Pulmonary artery endothelial cell (primary cell): Measurements from ENCODE around the gene ABCB11. TPM values are rescaled to one million over a fixed set of nuclear protein-coding genes. Genes with fewer than 3 reads are reported as not detected.

ENCODE experiments used
- DNase-seq: peaks from one replicate; pipeline ENCODE4 v3.0.0-alpha.2; 2011; ENCODE audit warnings: low read depth, low spot score
- total RNA-seq: library from RNA; depleted of rRNA; stranded (reverse); fragments of >200 nt; gene quantifications from 2 replicates; pipeline ENCODE4 v1.2.3, GENCODE V29; 2014

Gene ABCB11
- total RNA-seq, 1 donor from 2014 or later, result 0.26 TPM

DNA sequence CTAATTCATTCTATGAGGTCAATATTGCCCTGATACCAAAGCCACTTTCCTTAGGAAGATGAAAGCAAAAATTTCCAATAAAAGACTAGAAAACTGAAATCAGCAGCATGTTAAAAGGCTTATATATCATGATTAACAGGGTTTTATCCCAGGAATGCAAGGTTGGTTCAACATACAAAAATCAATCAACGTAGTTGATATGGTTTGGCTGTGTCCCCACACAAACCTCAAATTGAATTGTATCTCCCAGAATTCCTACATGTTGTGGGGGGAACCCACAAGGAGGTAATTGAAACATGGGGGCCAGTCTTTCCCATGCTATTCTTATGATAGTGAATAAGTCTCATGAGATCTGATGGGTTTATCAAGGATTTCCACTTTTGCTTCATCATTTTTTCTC lies 11.7 kb upstream of the ABCB11 start:
- DNase-seq, result no peak

DNA sequence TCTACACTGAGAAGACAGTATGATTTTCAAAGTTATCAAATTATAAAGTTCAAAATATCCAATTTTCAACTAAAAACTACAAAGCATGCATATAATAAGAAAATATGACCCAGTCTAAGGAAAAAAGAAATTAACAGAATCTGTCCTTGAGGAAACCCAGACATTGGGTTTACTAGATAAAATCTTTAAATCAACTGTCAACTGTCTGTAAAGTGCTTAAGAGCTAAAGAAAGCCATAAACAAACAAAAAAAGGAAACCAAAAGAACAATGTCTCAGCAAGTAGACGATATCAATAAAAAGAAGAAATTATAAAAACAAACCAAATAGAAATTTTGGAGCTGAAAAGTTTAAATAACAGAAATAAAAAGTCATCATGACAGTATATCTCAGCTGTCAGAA lies 10.5 kb upstream of the ABCB11 start:
- DNase-seq, result no peak

DNA sequence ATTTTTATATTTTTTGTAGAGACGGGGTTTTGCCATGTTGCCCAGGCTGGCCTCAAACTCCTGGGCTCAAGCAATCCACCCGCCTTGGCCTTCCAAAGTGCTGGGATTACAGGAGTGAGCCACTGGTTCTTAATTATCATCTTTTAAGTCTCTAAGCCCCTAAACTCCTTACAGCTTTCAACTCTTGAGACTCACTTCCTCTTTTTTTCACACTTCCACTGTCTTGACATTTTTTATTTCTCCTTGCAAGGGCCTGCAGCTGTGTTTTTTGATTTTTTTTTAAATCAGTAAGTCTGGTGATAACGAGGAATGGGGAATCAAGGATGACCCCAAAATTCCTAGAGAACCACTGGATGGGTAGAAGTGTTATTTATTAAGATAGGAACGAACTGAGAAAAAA lies 8.6 kb upstream of the ABCB11 start:
- no peak for DNase-seq

DNA sequence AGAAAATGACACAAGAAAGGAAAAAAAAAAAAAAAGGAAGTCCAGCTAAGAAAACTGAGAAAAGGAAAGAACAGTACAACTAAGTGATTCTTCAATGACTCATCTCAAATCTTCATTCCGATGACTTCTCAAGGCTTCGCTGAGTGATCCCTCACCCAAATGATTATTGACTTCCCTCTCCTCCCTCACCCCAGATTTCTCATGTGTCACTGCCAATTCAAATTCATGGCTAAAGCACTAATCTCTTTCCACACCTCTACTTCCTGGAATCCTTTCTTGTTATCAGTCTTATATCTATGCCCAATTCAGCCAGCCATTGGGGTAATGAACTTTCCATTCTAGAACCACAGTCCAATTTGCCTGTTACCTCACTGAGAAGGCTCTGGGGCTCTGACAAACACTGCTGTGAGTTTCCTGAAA lies 7.2 kb upstream of the ABCB11 start:
- DNase-seq, result no peak

DNA sequence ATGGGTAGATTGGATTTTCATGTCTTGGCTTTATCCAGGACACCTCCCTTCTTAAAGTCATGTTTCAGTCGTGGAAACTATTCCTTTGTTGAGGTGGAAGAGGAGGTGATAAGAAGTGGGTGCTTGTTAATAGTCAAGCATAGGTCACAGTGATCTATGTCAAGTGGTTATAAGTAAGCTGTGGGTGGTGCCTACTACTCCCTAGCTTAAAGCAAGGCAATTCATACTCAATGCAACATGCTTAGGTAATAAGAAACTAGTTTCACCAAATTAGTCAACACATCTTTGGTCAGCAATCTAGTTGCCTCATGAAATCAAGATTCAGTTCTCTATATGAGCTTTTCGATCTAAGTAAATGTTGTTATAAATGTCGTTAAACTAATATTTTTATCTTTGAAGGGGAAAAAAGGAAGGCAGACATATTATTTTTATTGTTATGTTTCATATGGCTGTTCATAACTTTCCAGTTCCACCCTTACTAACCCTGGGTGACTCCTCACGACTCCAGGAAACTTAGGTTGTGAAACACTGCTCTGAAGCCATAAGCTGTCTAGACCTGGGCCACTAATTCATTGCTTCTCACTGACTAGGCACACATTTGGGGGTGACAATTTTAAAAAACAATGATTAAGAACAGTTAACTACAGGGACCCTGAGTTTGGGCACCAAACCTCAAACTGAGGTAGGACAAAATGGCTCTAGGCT lies 5.8 kb upstream of the ABCB11 start:
- no peak for DNase-seq

DNA sequence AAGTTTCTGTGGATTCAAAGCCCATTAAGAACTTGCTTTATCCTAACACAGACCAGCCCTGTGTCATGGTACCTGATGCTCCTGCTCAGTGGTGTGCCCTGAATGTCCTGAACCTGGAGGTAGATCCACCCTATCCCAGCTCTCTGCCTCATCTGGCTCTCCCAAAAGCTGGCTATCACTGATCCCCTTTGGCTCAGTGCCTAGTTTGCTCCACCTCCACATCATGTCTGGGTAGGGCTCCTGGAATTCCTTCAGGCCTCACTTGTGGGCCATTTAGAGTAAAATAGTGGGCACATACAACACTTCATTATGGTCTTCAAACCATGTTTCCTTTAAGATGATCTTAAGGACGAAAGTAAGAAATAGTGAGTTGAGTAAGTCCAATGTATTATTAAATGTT lies 4.8 kb upstream of the ABCB11 start:
- DNase-seq, result no peak

DNA sequence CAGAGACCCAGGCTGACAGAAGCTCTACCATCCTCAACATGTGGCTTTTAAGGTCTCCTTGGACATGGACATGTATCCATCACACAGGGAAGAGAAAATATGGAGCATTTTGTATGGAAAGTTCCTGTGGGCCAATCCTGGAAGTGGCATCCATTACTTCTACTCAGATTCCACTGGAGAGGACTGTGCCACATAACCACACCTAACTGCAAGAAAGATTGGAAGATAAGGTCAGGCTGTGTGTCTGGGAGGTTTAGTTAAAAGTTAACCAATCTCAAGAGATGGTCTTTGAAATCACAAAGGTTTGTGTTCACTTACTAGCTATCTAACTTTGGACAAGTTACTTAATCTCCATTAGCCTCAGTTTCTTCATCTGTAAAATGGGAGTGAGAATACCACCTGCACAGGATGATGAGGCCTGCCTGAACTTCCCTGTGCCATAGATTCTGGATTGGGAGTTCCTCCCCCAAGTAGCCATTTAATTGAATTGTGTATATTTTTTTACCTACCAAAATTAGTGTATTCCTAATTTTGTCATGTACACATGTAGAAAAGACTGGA lies 3.9 kb upstream of the ABCB11 start:
- no peak for DNase-seq

DNA sequence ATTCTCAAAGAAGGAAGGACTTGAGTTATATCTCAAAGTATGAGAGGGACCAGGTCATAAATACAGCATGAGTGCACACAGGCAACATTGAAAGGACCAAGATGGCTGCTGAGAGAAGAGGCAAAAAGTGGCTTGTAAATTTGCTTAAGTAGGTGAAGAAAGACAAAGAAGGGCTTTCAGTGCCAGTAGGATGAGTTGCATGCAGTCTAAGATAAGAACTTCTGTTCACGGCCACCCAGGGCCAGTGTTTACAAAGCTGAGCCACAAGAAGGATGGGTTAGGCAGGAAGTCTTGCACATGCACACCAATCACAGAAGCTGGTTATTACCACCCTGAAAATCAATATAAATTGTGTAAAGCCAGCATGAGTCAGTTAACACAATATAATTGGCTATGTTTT lies 3.1 kb upstream of the ABCB11 start:
- no peak for DNase-seq

DNA sequence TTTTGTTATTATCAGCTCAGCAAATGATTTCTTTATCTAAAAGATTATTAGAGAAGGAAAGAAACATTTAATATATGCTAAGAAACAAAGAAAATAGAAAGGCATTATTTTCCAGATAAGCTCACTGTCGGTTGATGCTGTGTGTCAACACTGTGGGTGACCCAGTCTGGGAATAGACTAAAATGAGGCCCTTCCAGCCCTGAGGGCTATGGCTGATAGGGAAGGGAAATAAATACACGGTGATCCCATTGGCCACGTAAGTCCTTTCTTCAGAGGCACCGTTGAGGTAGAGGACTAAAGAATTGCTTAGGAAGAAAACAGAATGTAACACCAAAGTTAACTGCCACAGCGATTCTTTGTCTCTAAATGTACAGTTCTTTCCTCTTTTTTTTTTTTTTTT lies 1.8 kb downstream of the ABCB11 start:
- DNase-seq, result no peak

DNA sequence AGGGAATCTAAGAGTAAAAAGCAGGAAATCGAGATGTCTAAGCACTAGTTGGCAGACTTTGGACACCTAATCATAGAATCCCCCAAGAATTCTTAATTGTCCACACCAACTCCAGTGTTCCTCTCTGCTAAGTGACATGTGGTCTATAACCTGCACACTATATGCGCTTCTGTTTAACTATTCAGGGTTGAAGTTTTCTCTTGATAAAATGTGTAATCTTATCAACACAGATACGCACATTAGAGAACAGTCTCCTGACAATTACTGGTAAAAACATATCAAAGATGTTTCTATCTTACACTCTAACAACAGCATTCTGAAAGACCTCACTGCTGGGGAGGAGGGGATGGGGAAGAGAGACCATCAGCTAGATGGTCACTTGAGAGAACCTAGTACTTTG lies 3.9 kb downstream of the ABCB11 start:
- DNase-seq, result no peak

DNA sequence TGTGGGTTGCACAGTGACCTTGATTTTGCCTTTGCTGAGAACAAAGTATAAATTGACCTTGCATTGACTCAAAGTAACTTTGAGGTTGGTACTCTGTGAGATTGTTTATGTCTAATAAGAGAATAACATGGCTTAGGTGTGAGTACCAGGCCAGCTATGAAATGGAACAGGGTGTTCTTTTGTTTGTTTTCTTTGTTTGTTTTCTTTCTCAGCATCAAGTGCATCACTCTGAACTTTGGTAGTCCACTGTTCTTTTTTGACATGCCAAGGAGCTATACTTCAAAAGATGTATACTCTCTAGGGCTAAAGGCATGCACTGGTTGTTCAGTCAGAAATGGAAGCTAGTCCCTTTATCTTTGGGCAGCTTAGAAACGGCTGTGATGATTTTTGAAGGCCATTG lies 5.1 kb downstream of the ABCB11 start:
- DNase-seq, result no peak

DNA sequence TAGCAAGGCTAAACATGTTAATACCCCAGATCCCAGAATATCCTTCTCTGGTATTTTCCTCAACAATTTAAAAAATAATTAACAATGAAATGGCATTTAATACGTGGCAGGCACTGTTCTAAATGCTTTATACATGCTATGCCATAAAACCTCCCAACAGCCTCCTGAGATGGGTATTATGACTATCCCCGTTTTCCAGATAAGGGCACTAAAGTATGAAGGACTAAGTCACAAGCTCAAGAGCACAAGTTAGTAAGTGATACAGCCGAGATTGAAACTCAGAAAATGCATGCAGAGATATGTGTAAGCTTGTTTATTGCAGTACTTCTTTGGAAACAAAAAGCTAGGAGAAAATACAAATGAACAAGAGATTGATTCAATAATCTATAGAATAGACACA lies 8.0 kb downstream of the ABCB11 start:
- DNase-seq, result no peak

DNA sequence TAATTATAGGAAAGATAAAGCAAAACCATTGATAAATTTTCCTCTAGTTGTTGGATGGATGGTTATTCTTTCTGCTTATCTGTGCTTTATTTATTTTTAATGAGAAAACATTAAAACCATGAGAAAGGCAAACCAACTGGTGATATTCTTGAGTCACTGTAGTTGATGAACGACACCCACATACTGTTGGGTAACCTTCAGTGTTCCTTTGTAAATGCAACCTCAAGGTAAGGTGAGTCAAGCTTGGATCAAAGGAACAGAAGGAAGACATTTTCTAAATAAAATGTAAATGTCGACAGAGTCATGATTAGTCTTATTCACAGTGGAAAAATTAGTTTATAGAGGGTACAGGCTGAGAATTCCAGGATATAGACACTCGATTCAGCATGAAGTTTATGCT lies 12.7 kb downstream of the ABCB11 start:
- DNase-seq, result no peak

DNA sequence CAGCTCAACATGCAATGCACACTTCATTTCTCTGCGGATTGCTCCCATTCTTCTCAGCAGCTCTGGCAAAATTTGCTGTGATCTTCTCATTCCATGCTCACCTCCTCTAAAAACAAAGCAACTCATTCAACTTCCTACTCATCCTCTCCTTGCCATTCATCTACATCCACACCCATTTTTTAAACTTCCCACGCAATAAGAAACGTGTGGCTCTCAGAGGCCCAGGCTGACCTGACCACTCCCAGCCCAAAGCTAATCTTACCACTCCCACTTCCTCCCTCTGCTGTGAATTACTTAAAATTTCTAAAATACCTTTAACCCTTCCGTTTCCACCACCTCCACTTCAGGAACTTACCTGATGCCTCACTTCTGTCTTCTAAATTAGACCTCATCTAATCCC lies 15.2 kb downstream of the ABCB11 start:
- DNase-seq, result no peak

DNA sequence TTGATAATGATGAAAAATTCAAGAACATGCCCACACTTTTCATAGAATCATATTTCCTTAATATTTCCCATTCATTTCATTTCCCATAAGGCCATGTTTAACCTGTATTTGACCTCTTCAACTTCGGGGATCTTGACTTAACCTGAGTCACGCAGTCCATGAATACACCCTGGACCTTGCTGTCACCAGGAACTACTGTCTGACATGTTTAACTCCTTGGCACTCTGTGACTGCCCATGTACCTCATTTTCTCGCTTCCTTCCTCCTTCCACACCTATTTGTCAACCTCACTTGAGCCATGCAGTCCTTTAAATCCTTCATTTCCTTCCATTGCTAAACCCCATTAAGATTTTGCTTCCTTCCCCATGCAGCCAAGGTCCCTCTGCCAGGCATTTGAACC lies 16.3 kb downstream of the ABCB11 start:
- no peak for DNase-seq

DNA sequence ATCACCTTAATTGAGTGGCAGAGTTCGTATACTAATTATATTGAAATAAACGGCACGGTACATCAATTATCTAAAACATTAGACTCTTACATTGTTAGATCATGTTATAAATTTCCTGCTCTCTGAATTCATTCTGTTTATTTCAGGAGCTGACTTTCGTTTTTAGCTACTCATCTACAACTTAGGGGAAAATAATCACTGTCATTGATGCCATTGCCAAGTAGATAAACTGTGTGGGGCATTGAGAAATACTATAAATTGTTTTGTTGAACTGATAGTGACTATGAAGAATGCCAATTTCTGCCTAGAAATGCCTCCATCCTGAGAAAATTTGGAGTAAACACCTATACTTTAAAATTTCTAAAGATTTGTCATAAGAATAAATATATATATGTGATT lies 17.5 kb downstream of the ABCB11 start:
- no peak for DNase-seq

DNA sequence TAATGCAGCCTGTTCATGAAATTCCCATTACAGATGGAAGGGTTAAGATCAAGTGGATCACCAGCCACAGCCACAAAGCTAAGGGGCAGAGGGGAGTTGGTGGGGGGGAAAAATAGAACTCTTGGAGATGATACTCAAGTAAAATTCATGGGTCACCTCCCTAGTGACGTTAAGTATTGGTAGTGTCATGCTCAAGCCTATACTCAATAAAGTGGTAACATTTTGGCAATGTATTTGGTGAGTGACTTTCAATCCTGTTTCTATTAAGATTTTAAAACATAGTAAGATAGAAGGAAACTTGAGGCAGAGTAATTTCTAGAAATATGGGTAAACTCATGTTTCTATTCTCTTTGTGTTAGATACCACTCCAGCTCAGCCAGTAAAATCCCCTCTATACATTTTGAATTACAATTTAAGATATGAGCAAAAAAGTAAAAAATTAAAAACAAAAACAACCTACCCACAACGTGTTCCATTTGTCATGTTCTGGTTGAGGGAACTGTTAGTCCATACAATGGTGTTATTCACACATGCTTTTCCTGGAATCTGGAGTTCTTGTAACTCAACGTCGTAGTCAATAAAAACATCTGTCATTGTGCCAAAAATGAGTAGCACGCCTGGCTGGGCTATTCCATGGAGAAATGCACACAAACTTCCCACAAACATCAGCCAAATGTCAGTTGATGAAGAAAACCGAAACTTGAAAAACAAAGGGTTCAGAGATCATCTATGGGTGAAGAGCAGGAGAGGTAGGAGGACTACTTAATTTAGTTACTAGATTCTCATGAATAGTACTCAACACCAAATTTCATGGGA lies 18.1 kb downstream of the ABCB11 start:
- DNase-seq, result peak; percentile 85

DNA sequence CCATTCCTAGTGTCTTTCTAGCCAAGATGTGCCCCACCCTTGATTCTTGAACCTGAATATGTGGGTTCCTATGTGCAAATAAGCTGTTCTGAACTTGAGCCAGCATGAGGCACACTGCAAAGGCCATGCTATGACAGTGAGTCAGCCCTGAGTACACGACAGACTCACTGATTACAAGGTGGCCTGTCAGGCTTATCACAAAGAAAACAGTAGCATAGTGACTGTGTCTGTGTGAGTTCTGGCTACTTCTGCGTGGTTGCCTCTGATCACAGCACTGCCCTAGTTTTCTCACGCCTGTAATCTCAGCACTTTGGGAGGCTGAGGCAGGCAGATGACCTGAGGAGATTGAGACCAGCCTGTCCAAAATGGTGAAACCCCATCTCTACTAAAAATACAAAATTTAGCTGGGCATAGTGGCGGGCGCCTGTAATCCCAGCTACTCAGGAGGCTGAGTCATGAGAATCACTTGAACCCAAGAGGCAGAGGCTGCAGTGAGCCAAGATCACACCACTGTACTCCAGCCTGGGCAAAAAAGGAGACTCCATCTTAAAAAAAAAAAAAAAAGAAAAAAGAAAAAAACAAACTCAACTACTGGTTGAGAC lies 18.8 kb downstream of the ABCB11 start:
- peak; percentile 81 for DNase-seq

DNA sequence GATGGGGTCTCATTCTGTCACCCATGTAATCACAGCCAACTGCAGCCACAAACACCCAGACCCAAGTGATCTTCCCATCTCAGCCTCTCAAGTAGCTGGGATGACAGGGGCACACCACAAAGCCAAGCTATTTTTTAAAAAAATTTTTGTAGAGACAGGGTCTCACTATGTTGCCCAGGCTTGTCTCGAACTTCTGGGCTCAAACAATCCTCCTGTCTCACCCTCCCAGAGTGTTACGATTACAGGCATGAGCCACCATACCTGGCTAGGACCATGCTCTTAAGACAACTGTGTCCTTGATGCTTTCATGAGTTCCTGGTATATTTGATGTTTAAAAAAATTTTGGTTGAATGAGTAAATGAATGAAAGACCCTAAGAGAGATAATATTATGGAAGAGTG lies 19.4 kb downstream of the ABCB11 start:
- no peak for DNase-seq

DNA sequence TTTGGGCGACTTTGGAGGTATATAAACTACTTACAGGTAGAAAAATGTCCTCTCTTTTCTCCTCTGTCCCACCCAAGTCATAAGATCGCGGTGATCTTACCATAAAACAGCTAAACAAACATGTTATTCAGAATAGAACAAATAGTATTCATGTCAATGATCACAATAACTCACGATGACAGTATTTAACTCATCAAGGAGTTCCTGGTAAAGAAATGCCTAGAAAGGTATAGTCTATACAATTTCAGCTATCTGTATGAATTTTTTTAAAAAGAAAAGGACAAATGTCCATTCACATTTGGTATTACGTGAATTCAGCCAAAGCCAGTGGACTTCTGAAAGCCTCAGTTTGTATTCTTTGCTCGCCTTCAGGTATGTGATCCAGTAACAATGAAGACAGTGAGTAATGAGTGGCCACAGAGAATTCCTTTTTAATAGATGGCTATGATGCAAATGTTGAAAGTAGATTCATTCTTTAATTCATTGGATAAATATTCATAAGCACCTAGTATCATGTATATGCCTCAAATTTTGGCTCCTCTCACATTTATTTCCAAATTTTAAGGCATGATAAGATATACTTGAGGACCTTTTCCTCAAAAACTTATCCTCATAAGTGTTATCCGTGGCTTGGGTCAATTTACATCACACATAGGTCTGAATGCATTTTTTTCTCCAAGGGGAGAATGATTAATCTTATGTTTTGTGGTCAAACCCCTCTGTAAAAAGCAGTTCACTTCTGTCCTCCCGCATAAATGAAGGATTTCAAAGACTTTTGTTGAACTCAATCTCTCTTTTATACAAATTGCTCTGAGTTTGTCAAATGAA lies 20.3 kb downstream of the ABCB11 start:
- no peak for DNase-seq

DNA sequence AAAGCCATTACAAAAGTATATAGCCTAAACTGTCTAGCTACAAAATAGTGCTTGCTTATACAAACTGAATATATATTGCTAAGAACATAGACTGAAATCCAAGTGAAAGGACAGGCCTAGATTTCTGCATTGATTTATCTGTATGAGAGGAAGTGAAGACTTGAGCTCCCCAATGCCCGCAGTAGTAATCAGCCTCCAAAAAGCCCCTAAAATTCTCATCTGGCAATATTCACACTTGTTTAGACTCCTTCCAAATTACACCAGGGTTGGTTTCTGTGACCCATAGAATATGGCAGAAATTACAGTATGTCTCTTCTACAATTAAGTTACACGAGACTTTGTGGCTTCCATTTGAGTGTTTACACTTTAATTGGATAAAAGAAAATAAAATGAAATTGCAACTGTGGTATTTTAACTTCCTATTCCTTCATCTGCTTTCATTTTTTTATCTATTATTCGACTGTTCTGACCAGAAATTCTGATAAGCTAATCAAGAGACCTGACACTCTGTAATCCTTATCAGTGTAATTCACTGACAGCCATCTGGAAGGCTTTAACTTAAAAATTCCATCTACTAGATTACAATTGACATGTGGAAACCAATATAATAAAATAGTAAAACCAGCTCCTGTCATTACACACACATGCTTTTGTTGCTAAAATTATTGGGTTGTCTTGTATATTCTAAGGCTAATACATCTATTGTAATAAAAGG lies 21.1 kb downstream of the ABCB11 start:
- DNase-seq, result no peak
